HepG2 (cell line): Measurements from ENCODE around the gene ARAP1. TPM values are rescaled to one million over a fixed set of nuclear protein-coding genes. Genes with fewer than 3 reads are reported as not detected.

Source experiments
- ATAC-seq: fragments of 200-7000 bp; cut with Tn5 transposase; 3 replicates; pipeline ENCODE4 v1.9.1; 2020; ENCODE audit warnings: mild to moderate bottlenecking, moderate library complexity
- BruUV-seq: library from RNA; stranded (reverse); fragments of 400-500 nt; replicated peaks from 2 replicates; lab custom pipeline; 2021; lab: Mats Ljungman, UMichigan
- CTCF ChIA-PET: fragments of 300-600 bp; formaldehyde crosslinking; extraction: SDS; loops from one replicate; lab custom pipeline; 2021; ENCODE audit warnings: low total read pairs, inconsistent platforms, low intra/inter-chr PET ratio; lab: Yijun Ruan, JAX
- POLR2A ChIA-PET: fragments of 350-600 bp; sonication (Branson Sonifier 250); formaldehyde crosslinking; loops from one replicate; lab custom pipeline; 2020; ENCODE audit warnings: antibody characterized with exemption, inconsistent platforms; lab: Yijun Ruan, JAX
- DNase-seq: peaks from one replicate; pipeline ENCODE4 v3.0.0-alpha.2; 2015; ENCODE audit warnings: low spot score
- FAIRE-seq: peaks from 3 replicates; lab custom pipeline; 2011; peaks lifted over from hg19 to GRCh38; lab: Jason Lieb, UNC
- H2AFZ ChIP-seq: one replicate; pipeline ENCODE4 v1.6.1; 2011; ENCODE audit warnings: low read length, inconsistent platforms
- H3K27ac ChIP-seq: fragments of 300-600 bp; 3 replicates; pipeline ENCODE4 v1.8.0; 2011; ENCODE audit warnings: mixed run types, mild to moderate bottlenecking, mixed read lengths, low read length, inconsistent platforms; ENCODE audit not compliant: insufficient read depth; ENCODE audit errors: extremely low read length
- H3K27me3 ChIP-seq, 2 experiments: fragments of 200-600 bp in 1 of 2; 2 replicates in 1 of 2; 3 replicates in 1 of 2; pipeline versions ENCODE4 v1.6.0 to v1.8.0; 2011; ENCODE audit warnings: low read length in 2 of 2, mild to moderate bottlenecking in 2 of 2, moderate library complexity in 2 of 2, inconsistent platforms in 1 of 2; ENCODE audit not compliant: insufficient read depth in 2 of 2, control insufficient read depth in 1 of 2
- H3K36me3 ChIP-seq, 2 experiments: fragments of 200-600 bp in 1 of 2; replicated peaks in 1 of 2; 2 replicates in 1 of 2; 3 replicates in 1 of 2; pipeline versions ENCODE4 v1.5.1 to v1.8.0; 2011; ENCODE audit warnings: low read length in 2 of 2, inconsistent platforms in 1 of 2; ENCODE audit not compliant: insufficient read depth in 2 of 2, control insufficient read depth in 1 of 2
- H3K4me1 ChIP-seq: 2 replicates; pipeline ENCODE4 v1.5.1; 2012; ENCODE audit warnings: low read length, inconsistent platforms; ENCODE audit not compliant: insufficient read depth
- H3K4me2 ChIP-seq: 2 replicates; pipeline ENCODE4 v1.6.0; 2011; ENCODE audit warnings: low read depth, low read length, inconsistent platforms
- H3K4me3 ChIP-seq, 3 experiments: fragments of 200-600 bp in 1 of 3; sonication (generic), shearing (Covaris generic) in 1 of 3; replicated peaks in 1 of 3; 2 replicates each; pipeline ENCODE4 v1.5.1; 2011 to 2016; ENCODE audit warnings: low read length in 3 of 3, inconsistent platforms in 2 of 3, low read depth in 2 of 3, mild to moderate bottlenecking in 2 of 3, control low read depth in 1 of 3, mixed read lengths in 1 of 3; ENCODE audit not compliant: insufficient read depth in 1 of 3
- H3K79me2 ChIP-seq: one replicate; pipeline ENCODE4 v1.6.1; 2011; ENCODE audit warnings: low read length, inconsistent platforms; ENCODE audit not compliant: insufficient read depth
- H3K9ac ChIP-seq: 2 replicates; pipeline ENCODE4 v1.6.0; 2011; ENCODE audit warnings: mild to moderate bottlenecking, low read depth, low read length, inconsistent platforms; ENCODE audit not compliant: insufficient read depth
- H3K9me3 ChIP-seq: 2 replicates; pipeline ENCODE4 v1.5.1; 2012; ENCODE audit warnings: mild to moderate bottlenecking, low read length
- H4K20me1 ChIP-seq: 2 replicates; pipeline ENCODE4 v1.6.0; 2011; ENCODE audit warnings: inconsistent platforms, mild to moderate bottlenecking, low read length, moderate library complexity; ENCODE audit not compliant: insufficient read depth
- MAF1 ChIP-seq: sonication (generic); formaldehyde crosslinking; IDR thresholded peaks from 2 replicates; pipeline ENCODE4 v1.5.0; 2020; ENCODE audit warnings: missing genetic modification reagents, borderline replicate concordance
- SOX13 ChIP-seq, 3 experiments: fragments of 450-650 bp in 1 of 3; sonication (generic) in 1 of 3; formaldehyde crosslinking in 1 of 3; IDR thresholded peaks in 2 of 3; conservative IDR thresholded peaks in 1 of 3; 2 replicates each; pipeline versions ENCODE4 v1.5.0 to v1.6.1; 2016 to 2020; ENCODE audit warnings: antibody characterized with exemption in 1 of 3, mild to moderate bottlenecking in 1 of 3, missing compliant biosample characterization in 1 of 3, missing genetic modification reagents in 1 of 3, moderate library complexity in 1 of 3
- ZNF17 ChIP-seq: sonication (generic); formaldehyde crosslinking; IDR thresholded peaks from 2 replicates; pipeline ENCODE4 v1.5.0; 2020; ENCODE audit warnings: mild to moderate bottlenecking, missing genetic modification reagents
- WGBS: methylation state at CpG from one replicate; pipeline ENCODE4 v1.1.6; 2017; ENCODE audit warnings: low lambda C conversion rate; 5-methylcytosine and 5-hydroxymethylcytosine counted together
- in situ Hi-C: cut with HindIII; loops from 2 replicates; pipeline ENCODE4 v1.10.0; 2017; ENCODE audit warnings: low pct_unique_long_range_greater_than_20kb; ENCODE audit not compliant: extremely low pct_ligation_motif_present
- intact Hi-C: fragments of 100-400 bp; cut with micrococcal nuclease; formaldehyde crosslinking; loops from one replicate; pipeline ENCODE4 v1.10.0; 2022; ENCODE audit not compliant: unreplicated experiment
- polyA plus RNA-seq, 8 experiments: library from polyadenylated mRNA; depleted of rRNA in 3 of 8; stranded (reverse) in 7 of 8; unstranded in 1 of 8; fragments of >200 nt; fragmentation: Illumina TruSeq in 4 of 8; extraction: Trizol in 4 of 8; gene quantifications; 2 replicates each; pipeline versions ENCODE4 v1.2.1 to v1.2.3, GENCODE V29; 2011 to 2016; ENCODE audit warnings: low read depth in 4 of 8, missing spikeins in 1 of 8, mixed read lengths in 1 of 8; ENCODE audit not compliant: insufficient read depth in 1 of 8
- total RNA-seq, 5 experiments: library from RNA; depleted of rRNA; stranded (reverse); fragments of >200 nt; fragmentation: Illumina TruSeq; extraction: Trizol; gene quantifications; 2 replicates each; pipeline ENCODE4 v1.2.3, GENCODE V29; 2016; ENCODE audit warnings: low read depth in 1 of 5

Gene ARAP1
- total and polyA plus RNA-seq, 2 of the 13 experiments (the other 11 are each of a cell fraction or from before 2014, with no cell fraction given) = 43.2 to 55.5 TPM

DNA sequence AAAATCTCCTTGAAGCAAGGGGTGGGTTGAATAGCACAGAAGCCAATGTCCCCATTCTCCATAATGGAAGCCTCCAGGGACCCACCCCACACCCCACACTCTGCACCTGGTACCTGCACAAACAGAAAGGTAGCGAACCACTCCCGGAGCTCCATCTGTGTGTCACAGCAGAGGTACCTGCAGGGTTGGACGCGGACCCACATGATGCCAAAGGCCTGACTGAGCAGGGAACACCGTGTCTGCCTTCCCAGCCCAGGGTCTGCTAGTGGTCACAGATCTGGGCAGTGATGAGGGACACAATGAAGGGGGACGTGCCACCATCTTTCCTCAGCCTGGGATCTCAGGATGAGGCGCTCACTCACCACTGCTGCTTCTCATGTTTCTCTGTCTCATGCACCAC, 64.9 kb downstream of the ARAP1 start:
- H4K20me1 ChIP-seq = peaks cover 16% of the 10 kb centered on the region; the same call in 1 of the 2 replicates
- CTCF ChIA-PET = no interaction called here
- no peak overlapping the region for H3K27ac ChIP-seq
- intact Hi-C loops = no loop called here
- 100% methylated on average over 7 of the region's 7 CpGs for WGBS
- H3K4me2 ChIP-seq = no peak overlapping the region
- H3K36me3 ChIP-seq = peaks cover 18 to 49% of the 10 kb centered on the region in 2 experiments; a peak in 4 of 5 replicates
- H3K27me3 ChIP-seq = no peaks in the 10 kb centered on the region
- DNase-seq = no peak
- FAIRE-seq = no peak
- in situ Hi-C loops = no loop called here
- POLR2A ChIA-PET = no interaction called here
- no peaks in the 10 kb centered on the region for H3K79me2 ChIP-seq
- H3K4me1 ChIP-seq = no peaks in the 10 kb centered on the region
- H3K9ac ChIP-seq = no peak overlapping the region
- H3K4me3 ChIP-seq = no peak overlapping the region
- no TSS peak for BruUV-seq
- no peaks in the 10 kb centered on the region for H3K9me3 ChIP-seq
- ATAC-seq = no peak
- H2AFZ ChIP-seq = no peak overlapping the region
- TF ChIP-seq ZNF17 (CRISPR knock-in tag) = no peak

- FAIRE-seq (no peak), DNase-seq (no peak)
- H3K36me3 ChIP-seq = peaks cover 16 to 43% of the 10 kb centered on the region in 2 experiments; a peak in 4 of 5 replicates
Observed at GRCh38 chr11:72686639-72687220, 65.5 kb downstream of the ARAP1 start.

More at GRCh38 chr11:72686639-72687220, 65.5 kb downstream of the ARAP1 start:
- ChIA-PET CTCF (no interaction called here), POLR2A (no interaction called here)
- H3K4me3 ChIP-seq = no peak overlapping the region
- no peaks in the 10 kb centered on the region for H3K4me1 ChIP-seq
- H2AFZ ChIP-seq = no peak overlapping the region
- no peaks in the 10 kb centered on the region for H3K27me3 ChIP-seq
- WGBS = 98% methylated on average over 8 of the region's 8 CpGs
- intact Hi-C loops = no loop called here
- H3K4me2 ChIP-seq = no peak overlapping the region
- no peak overlapping the region for H3K27ac ChIP-seq
- ATAC-seq = no peak
- in situ Hi-C loops = no loop called here
- H3K9ac ChIP-seq = no peak overlapping the region
- no peaks in the 10 kb centered on the region for H3K9me3 ChIP-seq
- BruUV-seq = no TSS peak
- peaks cover 16% of the 10 kb centered on the region; the same call in 1 of the 2 replicates for H4K20me1 ChIP-seq
- TF ChIP-seq MAF1 (CRISPR knock-in tag) (no peak), SOX13 (IDR thresholded peaks at IDR 0.05) (no peak), SOX13 (CRISPR knock-in tag; conservative IDR thresholded peaks at IDR 0.05 in 1 of 2, IDR thresholded peaks at IDR 0.05 in 1 of 2) (no peak)
- TF ChIP-seq, all 625 proteins: peak for 0
- no peaks in the 10 kb centered on the region for H3K79me2 ChIP-seq
